NCI-H1417 (cell line): ENCODE results near the gene DUSP14.
A peak's percentile ranks its signal among the peaks of the same experiment; 100 is the strongest.
"Not testable (repeated sequence)": the region's sequence is repeated elsewhere in the genome, so short reads cannot be mapped to it uniquely, and the experiment has no call there.

Experiments
- DNase-seq, 3 experiments: peaks; one replicate each; lab custom pipeline; 2025; lab: John Stamatoyannopoulos, UW

Gene DUSP14

GRCh38 chr17:37485938-37486570, 3.6 kb upstream of the DUSP14 start:
- DNase-seq, result no peak

- peak; percentile 18 to 64 (median 39) for DNase-seq
These were observed 1.6 kb upstream of the DUSP14 start for GRCh38 chr17:37488009-37488604.

- DNase-seq, result peak; percentile 71 to 81 (median 81)
These were observed 989 bp upstream of the DUSP14 start for GRCh38 chr17:37488607-37489196.

- peak; percentile 64 to 84 (median 82) for DNase-seq
These were observed 414 bp downstream of the DUSP14 start for GRCh38 chr17:37490022-37490587.

GRCh38 chr17:37490638-37491614, 1.2 kb downstream of the DUSP14 start:
- no peak for DNase-seq

GRCh38 chr17:37492167-37492566, 2.5 kb downstream of the DUSP14 start:
- no peak for DNase-seq

GRCh38 chr17:37493249-37494027, 3.7 kb downstream of the DUSP14 start:
- no peak for DNase-seq

- DNase-seq, result no peak
These were observed 4.7 kb downstream of the DUSP14 start for GRCh38 chr17:37494401-37494831.

- DNase-seq, result peak in 1 of 3 experiments; percentile 15
These were observed 5.3 kb downstream of the DUSP14 start for GRCh38 chr17:37494971-37495370.

GRCh38 chr17:37500378-37500777, 10.7 kb downstream of the DUSP14 start:
- DNase-seq, result no peak

- no peak for DNase-seq
These were observed 12.6 kb downstream of the DUSP14 start for GRCh38 chr17:37502009-37502936.

GRCh38 chr17:37503148-37503547, 13.5 kb downstream of the DUSP14 start:
- DNase-seq, result no peak

GRCh38 chr17:37505333-37505732, 15.6 kb downstream of the DUSP14 start:
- no peak for DNase-seq

- peak in 2 of 3 experiments; percentile 15 to 51 for DNase-seq
These were observed 17.0 kb downstream of the DUSP14 start for GRCh38 chr17:37506678-37507077.

- peak in 2 of 3 experiments; percentile 15 to 51 for DNase-seq
These were observed 17.4 kb downstream of the DUSP14 start for GRCh38 chr17:37507111-37507510.

- DNase-seq, result no peak
These were observed 20.4 kb downstream of the DUSP14 start for GRCh38 chr17:37510056-37510455.

GRCh38 chr17:37511642-37512041, 22.0 kb downstream of the DUSP14 start:
- DNase-seq, result not testable (repeated sequence)

- no peak for DNase-seq
These were observed 22.9 kb downstream of the DUSP14 start for GRCh38 chr17:37512442-37513068.

- DNase-seq, result no peak
These were observed 24.0 kb downstream of the DUSP14 start for GRCh38 chr17:37513711-37514110.
